ENCODE measurements around the gene ATAT1. TPM values are rescaled to one million over a fixed set of nuclear protein-coding genes. Genes with fewer than 3 reads are reported as not detected.

The ATAT1 gene
- total RNA-seq, 1 experiment from 2014 or later: 19.3 TPM

DNA sequence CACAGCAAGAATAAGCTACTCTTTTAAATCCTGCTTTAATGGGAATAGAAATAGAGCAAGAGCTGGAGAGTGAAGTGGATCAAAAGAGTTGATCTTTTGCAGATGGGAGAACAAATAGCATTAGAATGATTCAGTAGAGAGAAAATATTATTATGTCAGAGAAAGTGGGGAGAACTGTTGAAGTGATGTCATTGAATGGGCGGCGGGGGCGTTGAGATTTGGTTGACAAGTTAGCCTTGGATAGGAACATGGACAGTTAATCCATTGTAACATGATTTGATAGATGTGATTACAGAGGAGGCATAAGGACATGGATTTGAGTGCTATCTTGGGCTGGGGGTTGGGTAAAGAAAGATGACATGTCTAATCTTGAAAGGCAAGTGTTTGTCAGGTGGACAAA, 9.2 kb downstream of the ATAT1 start (continued):
- TF ChIP-seq ZNF532 (CRISPR knock-in tag; IDR thresholded peaks at IDR 0.05; ENCODE audit: borderline replicate concordance) (no peak), CBFB (CRISPR knock-in tag; IDR thresholded peaks at IDR 0.05; ENCODE audit: low read depth) (no peak), JAZF1 (CRISPR knock-in tag; IDR thresholded peaks at IDR 0.05) (no peak), AR (CRISPR knock-in tag; IDR thresholded peaks at IDR 0.05) (no peak), SMAD3 (CRISPR knock-in tag; IDR thresholded peaks at IDR 0.05; ENCODE audit: borderline replicate concordance) (no peak), NR2C2 (CRISPR knock-in tag; IDR thresholded peaks at IDR 0.05) (no peak)
- TF ChIP-seq, protein P1, sequence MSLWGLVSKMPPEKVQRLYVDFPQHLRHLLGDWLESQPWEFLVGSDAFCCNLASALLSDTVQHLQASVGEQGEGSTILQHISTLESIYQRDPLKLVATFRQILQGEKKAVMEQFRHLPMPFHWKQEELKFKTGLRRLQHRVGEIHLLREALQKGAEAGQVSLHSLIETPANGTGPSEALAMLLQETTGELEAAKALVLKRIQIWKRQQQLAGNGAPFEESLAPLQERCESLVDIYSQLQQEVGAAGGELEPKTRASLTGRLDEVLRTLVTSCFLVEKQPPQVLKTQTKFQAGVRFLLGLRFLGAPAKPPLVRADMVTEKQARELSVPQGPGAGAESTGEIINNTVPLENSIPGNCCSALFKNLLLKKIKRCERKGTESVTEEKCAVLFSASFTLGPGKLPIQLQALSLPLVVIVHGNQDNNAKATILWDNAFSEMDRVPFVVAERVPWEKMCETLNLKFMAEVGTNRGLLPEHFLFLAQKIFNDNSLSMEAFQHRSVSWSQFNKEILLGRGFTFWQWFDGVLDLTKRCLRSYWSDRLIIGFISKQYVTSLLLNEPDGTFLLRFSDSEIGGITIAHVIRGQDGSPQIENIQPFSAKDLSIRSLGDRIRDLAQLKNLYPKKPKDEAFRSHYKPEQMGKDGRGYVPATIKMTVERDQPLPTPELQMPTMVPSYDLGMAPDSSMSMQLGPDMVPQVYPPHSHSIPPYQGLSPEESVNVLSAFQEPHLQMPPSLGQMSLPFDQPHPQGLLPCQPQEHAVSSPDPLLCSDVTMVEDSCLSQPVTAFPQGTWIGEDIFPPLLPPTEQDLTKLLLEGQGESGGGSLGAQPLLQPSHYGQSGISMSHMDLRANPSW (CRISPR knock-in tag; conservative IDR thresholded peaks at IDR 0.05; ENCODE audit: low read depth): no peak

GRCh38 chr6:30640481-30640880, 13.8 kb downstream of the ATAT1 start:
- Mint-ChIP-seq H3K36me3 (peaks cover 30% of the 10 kb centered on the region), H3K4me3 (no peak overlapping the region), H3K27ac (no peak overlapping the region), H3K27me3 (ENCODE audit: low read depth) (no peaks in the 10 kb centered on the region), H3K4me1 (peaks cover 2% of the 10 kb centered on the region), H3K9me3 (no peaks in the 10 kb centered on the region)
- DNase-seq (ENCODE audit: low spot score) (no peak), ATAC-seq (no peak)
- CTCF ChIA-PET: interaction anchor here (1.5 kb wide), 1 partner anchor 39 kb away, joined by 4 read pairs; no protein-coding TSS in a partner anchor
- POLR2A ChIA-PET: no interaction called here
- TF ChIP-seq ETV6 (CRISPR knock-in tag; IDR thresholded peaks at IDR 0.05) (no peak), KAT7 (CRISPR knock-in tag; IDR thresholded peaks at IDR 0.05; ENCODE audit: borderline replicate concordance) (no peak), ATF3 (CRISPR knock-in tag; conservative IDR thresholded peaks at IDR 0.05) (no peak), ARID4B (CRISPR knock-in tag; IDR thresholded peaks at IDR 0.05; ENCODE audit: borderline replicate concordance) (no peak), JAZF1 (CRISPR knock-in tag; IDR thresholded peaks at IDR 0.05) (no peak), AR (CRISPR knock-in tag; IDR thresholded peaks at IDR 0.05) (no peak), E2F1 (CRISPR knock-in tag; IDR thresholded peaks at IDR 0.05) (no peak)
- TF ChIP-seq, protein P2, sequence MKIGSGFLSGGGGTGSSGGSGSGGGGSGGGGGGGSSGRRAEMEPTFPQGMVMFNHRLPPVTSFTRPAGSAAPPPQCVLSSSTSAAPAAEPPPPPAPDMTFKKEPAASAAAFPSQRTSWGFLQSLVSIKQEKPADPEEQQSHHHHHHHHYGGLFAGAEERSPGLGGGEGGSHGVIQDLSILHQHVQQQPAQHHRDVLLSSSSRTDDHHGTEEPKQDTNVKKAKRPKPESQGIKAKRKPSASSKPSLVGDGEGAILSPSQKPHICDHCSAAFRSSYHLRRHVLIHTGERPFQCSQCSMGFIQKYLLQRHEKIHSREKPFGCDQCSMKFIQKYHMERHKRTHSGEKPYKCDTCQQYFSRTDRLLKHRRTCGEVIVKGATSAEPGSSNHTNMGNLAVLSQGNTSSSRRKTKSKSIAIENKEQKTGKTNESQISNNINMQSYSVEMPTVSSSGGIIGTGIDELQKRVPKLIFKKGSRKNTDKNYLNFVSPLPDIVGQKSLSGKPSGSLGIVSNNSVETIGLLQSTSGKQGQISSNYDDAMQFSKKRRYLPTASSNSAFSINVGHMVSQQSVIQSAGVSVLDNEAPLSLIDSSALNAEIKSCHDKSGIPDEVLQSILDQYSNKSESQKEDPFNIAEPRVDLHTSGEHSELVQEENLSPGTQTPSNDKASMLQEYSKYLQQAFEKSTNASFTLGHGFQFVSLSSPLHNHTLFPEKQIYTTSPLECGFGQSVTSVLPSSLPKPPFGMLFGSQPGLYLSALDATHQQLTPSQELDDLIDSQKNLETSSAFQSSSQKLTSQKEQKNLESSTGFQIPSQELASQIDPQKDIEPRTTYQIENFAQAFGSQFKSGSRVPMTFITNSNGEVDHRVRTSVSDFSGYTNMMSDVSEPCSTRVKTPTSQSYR (CRISPR knock-in tag; IDR thresholded peaks at IDR 0.05): no peak

Data from WTC11 (cell line).